ENCODE measurements around the gene CASQ1.

- no peak for TF ChIP-seq GPN1 (CRISPR knock-in tag; IDR thresholded peaks at IDR 0.05; ENCODE audit: borderline replicate concordance)
- TF ChIP-seq RFX5 (IDR thresholded peaks at IDR 0.05; ENCODE audit: low read depth, low read length), result no peak
- no peak for TF ChIP-seq ZKSCAN5 (CRISPR knock-in tag; IDR thresholded peaks at IDR 0.05)
- no peak for TF ChIP-seq MLX (CRISPR knock-in tag; IDR thresholded peaks at IDR 0.05)
- TF ChIP-seq CTCF (CRISPR knock-in tag; IDR thresholded peaks at IDR 0.05), result no peak
- TF ChIP-seq, protein P1, sequence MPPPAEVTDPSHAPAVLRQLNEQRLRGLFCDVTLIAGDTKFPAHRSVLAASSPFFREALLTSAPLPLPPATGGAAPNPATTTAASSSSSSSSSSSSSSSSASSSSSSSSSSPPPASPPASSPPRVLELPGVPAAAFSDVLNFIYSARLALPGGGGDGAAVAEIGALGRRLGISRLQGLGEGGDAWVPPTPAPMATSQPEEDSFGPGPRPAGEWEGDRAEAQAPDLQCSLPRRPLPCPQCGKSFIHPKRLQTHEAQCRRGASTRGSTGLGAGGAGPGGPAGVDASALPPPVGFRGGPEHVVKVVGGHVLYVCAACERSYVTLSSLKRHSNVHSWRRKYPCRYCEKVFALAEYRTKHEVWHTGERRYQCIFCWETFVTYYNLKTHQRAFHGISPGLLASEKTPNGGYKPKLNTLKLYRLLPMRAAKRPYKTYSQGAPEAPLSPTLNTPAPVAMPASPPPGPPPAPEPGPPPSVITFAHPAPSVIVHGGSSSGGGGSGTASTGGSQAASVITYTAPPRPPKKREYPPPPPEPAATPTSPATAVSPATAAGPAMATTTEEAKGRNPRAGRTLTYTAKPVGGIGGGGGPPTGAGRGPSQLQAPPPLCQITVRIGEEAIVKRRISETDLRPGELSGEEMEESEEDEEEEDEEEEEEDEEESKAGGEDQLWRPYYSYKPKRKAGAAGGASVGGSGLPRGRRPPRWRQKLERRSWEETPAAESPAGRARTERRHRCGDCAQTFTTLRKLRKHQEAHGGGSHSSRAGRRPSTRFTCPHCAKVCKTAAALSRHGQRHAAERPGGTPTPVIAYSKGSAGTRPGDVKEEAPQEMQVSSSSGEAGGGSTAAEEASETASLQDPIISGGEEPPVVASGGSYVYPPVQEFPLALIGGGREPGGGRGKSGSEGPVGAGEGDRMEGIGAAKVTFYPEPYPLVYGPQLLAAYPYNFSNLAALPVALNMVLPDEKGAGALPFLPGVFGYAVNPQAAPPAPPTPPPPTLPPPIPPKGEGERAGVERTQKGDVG (CRISPR knock-in tag; IDR thresholded peaks at IDR 0.05; ENCODE audit: borderline replicate concordance), result no peak
- TF ChIP-seq NR3C1 (CRISPR knock-in tag; IDR thresholded peaks at IDR 0.05), result no peak
- TF ChIP-seq DPF2 (CRISPR knock-in tag; IDR thresholded peaks at IDR 0.05; ENCODE audit: borderline replicate concordance, low read depth), result no peak
- no peak for TF ChIP-seq AKNA (CRISPR knock-in tag; IDR thresholded peaks at IDR 0.05; ENCODE audit: borderline replicate concordance)
- TF ChIP-seq DZIP1 (CRISPR knock-in tag; IDR thresholded peaks at IDR 0.05), result no peak
- no peak for TF ChIP-seq NFE2 (CRISPR knock-in tag; IDR thresholded peaks at IDR 0.05)
Measured at GRCh38 chr1:160156361-160156760, 34.0 kb upstream of the CASQ1 start.

Measured in HepG2 (cell line).